GM21717 (cell line): ENCODE data around the gene TRIM31.

Source experiments
- ATAC-seq: cut with Tn5 transposase; IDR thresholded peaks from one replicate; pipeline ENCODE4 v1.9.1; 2021; ENCODE audit warnings: mild to moderate bottlenecking, moderate library complexity; ENCODE audit not compliant: unreplicated experiment

The TRIM31 gene

GRCh38 chr6:30055513-30055912 is 57.4 kb downstream of the TRIM31 start:
- no peak for ATAC-seq

GRCh38 chr6:30053682-30054081 is 59.2 kb downstream of the TRIM31 start:
- ATAC-seq = no peak
